Esophagus muscularis mucosa (tissue), 4 donors: Measurements from ENCODE around the gene TNS4. TPM values are rescaled to one million over a fixed set of nuclear protein-coding genes. Genes with fewer than 3 reads are reported as not detected.

Source experiments
- DNase-seq: peaks from one replicate; pipeline ENCODE4 v3.0.0-alpha.2; 2017; ENCODE audit errors: extremely low spot score
- H3K27ac ChIP-seq, 4 donors: fragments of 200-600 bp; sonication (generic); replicated peaks in 1 of 4; 1 replicate in 3 of 4; 2 replicates in 1 of 4; pipeline ENCODE4 v1.5.1; 2016 to 2019; ENCODE audit warnings: mild to moderate bottlenecking in 1 of 4
- H3K27me3 ChIP-seq, 4 donors: fragments of 200-600 bp; sonication (generic); one replicate each; pipeline versions ENCODE4 v1.5.1 to v1.6.0; 2016 to 2019
- H3K36me3 ChIP-seq, 4 donors: fragments of 200-600 bp; sonication (generic); one replicate each; pipeline ENCODE4 v1.5.1; 2016 to 2019
- H3K4me1 ChIP-seq, 4 donors: fragments of 200-600 bp; sonication (generic); one replicate each; pipeline ENCODE4 v1.5.1; 2016 to 2019
- H3K4me3 ChIP-seq, 4 donors: fragments of 200-600 bp; sonication (generic); 1 replicate in 2 of 4; 2 replicates in 2 of 4; pipeline ENCODE4 v1.5.1; 2016 to 2019; ENCODE audit warnings: mild to moderate bottlenecking in 4 of 4, moderate library complexity in 1 of 4
- H3K9me3 ChIP-seq, 4 donors: fragments of 200-600 bp; sonication (generic); 1 replicate in 3 of 4; 2 replicates in 1 of 4; pipeline ENCODE4 v1.5.1; 2016 to 2019
- CTCF ChIP-seq, 3 experiments: fragments of 200-600 bp in 2 of 3; fragments of 450-650 bp in 1 of 3; sonication (generic) in 2 of 3; IDR thresholded peaks; one replicate each; pipeline ENCODE4 v1.5.1; 2017 to 2019; ENCODE audit warnings: antibody characterized with exemption in 3 of 3, mild to moderate bottlenecking in 2 of 3, moderate library complexity in 1 of 3
- EP300 ChIP-seq: sonication (generic); formaldehyde crosslinking; IDR thresholded peaks from one replicate; pipeline ENCODE4 v1.6.1; 2017; ENCODE audit warnings: antibody characterized with exemption
- POLR2A ChIP-seq: fragments of 450-650 bp; IDR thresholded peaks from one replicate; pipeline ENCODE4 v1.6.1; 2017; ENCODE audit warnings: antibody characterized with exemption, moderate library complexity, mild to moderate bottlenecking, low read depth
- POLR2AphosphoS5 ChIP-seq, 2 donors: sonication (generic); formaldehyde crosslinking; IDR thresholded peaks; one replicate each; pipeline ENCODE4 v1.6.1; 2017; ENCODE audit warnings: antibody characterized with exemption in 2 of 2
- WGBS: methylation state at CpG from one replicate; pipeline ENCODE4 v1.1.5; 2018; 5-methylcytosine and 5-hydroxymethylcytosine counted together
- intact Hi-C: fragments of 100-400 bp; cut with DNase I; formaldehyde crosslinking; loops from one replicate; pipeline ENCODE4 v1.15.1; 2023
- total RNA-seq, 4 donors: library from RNA; depleted of rRNA; stranded (reverse); fragments of >200 nt; gene quantifications; one replicate each; pipeline versions ENCODE4 v1.1.0 to v1.2.1, GENCODE V29; 2016

TNS4 gene
- total RNA-seq, 4 donors from 2014 or later = not detected

- Histone ChIP-seq H3K27ac (peak overlapping the region in 2 of 4 donors; percentile 21 to 44), H3K4me3 (no peak overlapping the region), H3K9me3 (no peaks in the 10 kb centered on the region), H3K27me3 (no peaks in the 10 kb centered on the region), H3K36me3 (no peaks in the 10 kb centered on the region), H3K4me1 (peaks cover 24 to 60% (median 48%) of the 10 kb centered on the region in 4 donors)
- WGBS = 65% methylated on average over 5 of the region's 5 CpGs
- no peak for TF ChIP-seq EP300
- no peak for TF ChIP-seq CTCF (IDR thresholded peaks at IDR 0.05)
- TF ChIP-seq POLR2A = no peak
- TF ChIP-seq POLR2AphosphoS5 (IDR thresholded peaks at IDR 0.05) = no peak
- DNase-seq = no peak
- intact Hi-C loops = no loop called here
Measured at GRCh38 chr17:40436636-40437035, 64.8 kb downstream of the TNS4 start.

DNA sequence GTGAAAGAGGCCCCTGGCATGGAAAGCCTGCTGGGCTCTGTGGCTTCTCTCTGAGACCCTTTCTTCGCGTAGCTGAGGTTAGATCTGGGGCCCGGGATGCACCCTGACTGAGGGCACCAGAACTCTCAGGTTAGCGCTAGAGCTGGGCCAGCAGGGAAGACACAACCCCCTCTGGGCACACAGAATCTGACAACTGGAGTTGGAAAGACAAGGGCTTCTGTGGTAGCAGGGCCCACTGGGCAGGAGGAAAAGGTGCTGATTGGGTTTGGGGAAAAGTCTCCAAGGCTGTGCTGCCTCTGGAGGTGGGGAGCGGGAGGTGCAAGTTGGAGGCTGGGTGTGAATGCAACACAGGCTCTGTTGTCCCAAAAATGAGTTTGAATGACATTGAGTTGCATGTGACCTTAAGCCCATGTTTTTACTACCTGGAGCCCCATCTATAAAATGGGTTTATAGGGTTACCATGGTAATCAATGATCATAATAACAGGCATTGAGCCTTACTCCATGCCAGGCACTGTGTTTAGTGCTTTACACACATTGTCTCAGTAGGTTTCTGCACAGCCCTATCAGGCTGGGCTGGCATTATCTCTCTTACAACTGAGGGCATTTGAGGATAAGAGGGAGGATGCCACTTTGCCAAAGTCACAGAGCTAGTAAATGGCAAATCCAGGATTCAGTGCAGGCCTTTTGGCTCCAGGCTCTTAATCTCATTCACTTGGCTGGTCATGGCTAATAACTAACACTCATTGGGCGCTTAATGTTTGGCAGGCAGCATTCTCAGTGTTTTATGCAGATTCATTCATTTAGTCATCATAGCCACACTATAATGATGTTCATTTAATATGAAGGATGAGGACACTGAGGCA is 67.6 kb downstream of the TNS4 start:
- Histone ChIP-seq H3K27ac (peak overlapping the region; percentile 77 to 84 (median 78)), H3K9me3 (no peaks in the 10 kb centered on the region), H3K36me3 (no peaks in the 10 kb centered on the region), H3K4me1 (peaks cover 20 to 49% (median 39%) of the 10 kb centered on the region in 4 donors), H3K27me3 (no peaks in the 10 kb centered on the region), H3K4me3 (no peak overlapping the region)
- TF ChIP-seq POLR2AphosphoS5 (IDR thresholded peaks at IDR 0.05) (no peak), CTCF (IDR thresholded peaks at IDR 0.05) (peak; percentile 40 to 60 (median 40)), EP300 (no peak)
- no peak for DNase-seq
- 49% methylated on average over 4 of the region's 6 CpGs for WGBS
- intact Hi-C loops = no loop called here

DNA sequence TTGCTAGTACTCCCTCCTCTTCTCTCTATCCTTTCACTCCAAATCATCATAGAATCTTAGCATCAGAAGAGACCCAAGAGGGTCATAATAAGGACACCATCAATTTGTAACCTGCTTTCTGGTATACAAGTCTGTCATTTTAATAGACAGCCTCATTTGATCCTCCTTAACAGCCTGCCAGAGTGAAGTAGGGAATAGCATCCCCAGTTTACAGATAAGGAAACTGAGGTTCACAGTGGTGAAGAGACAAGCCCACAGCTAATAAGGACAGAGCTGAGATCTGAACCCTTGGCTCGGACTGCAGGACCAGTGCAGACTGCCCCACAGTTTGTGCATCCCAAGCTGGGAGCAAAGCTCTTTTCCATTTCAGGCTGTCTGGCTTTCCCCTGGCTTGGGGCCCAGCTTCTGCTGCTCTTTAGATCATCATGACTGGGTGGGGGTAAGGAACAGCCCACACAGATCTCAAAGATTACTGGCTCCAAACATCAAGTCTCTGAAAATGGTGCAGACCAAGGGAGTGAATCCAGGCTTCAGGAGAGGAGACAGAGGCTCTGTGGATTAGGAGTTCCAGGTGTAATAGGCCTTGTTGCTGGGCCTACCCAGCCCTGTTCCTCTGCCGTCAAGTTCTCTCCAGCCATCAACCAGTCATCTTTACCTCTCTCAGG is 68.4 kb downstream of the TNS4 start:
- H3K4me1 ChIP-seq = peaks cover 20 to 49% (median 39%) of the 10 kb centered on the region in 4 donors
- H3K36me3 ChIP-seq = no peaks in the 10 kb centered on the region
- intact Hi-C loops = no loop called here
- H3K27me3 ChIP-seq = no peaks in the 10 kb centered on the region
- WGBS = 20% methylated on average over 2 of the region's 2 CpGs
- no peaks in the 10 kb centered on the region for H3K9me3 ChIP-seq
- no peak overlapping the region for H3K4me3 ChIP-seq
- no peak for DNase-seq
- H3K27ac ChIP-seq = peak overlapping the region; percentile 77 to 84 (median 78)
- no peak for TF ChIP-seq CTCF (IDR thresholded peaks at IDR 0.05)
- TF ChIP-seq POLR2AphosphoS5 (IDR thresholded peaks at IDR 0.05) = peak; percentile 21 to 60

DNA sequence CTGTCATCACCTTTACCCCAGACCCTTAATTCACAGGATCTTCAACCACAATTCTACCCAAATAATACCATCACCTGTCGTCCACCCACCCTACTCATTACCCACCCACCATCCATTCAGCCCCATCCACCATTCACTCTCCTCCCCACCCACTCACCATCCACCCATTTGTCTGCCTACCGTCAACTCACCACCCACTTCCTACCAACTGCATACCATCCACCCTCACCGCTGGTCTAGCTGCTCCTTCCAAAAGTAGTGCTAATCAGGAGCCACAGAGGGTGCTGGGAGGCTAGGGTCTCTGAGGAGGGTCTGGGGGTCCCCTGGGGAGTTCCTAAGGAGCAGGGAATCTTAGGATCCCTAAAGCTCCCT is 70.2 kb downstream of the TNS4 start:
- no peaks in the 10 kb centered on the region for H3K36me3 ChIP-seq
- TF ChIP-seq POLR2A (no peak), CTCF (IDR thresholded peaks at IDR 0.05) (no peak), POLR2AphosphoS5 (IDR thresholded peaks at IDR 0.05) (no peak), EP300 (no peak)
- no peak overlapping the region for H3K4me3 ChIP-seq
- no peaks in the 10 kb centered on the region for H3K27me3 ChIP-seq
- H3K27ac ChIP-seq = no peak overlapping the region
- peaks cover 12 to 33% (median 24%) of the 10 kb centered on the region in 4 donors for H3K4me1 ChIP-seq
- H3K9me3 ChIP-seq = no peaks in the 10 kb centered on the region
- intact Hi-C loops = no loop called here
- no peak for DNase-seq
- 94% methylated on average over 3 of the region's 3 CpGs for WGBS
